Measurements from ENCODE around the gene CHSY3.

The CHSY3 gene

GRCh38 chr5:130155345-130156011 lies 251.2 kb downstream of the CHSY3 start:
- no peak for DNase-seq
- H3K4me3 Mint-ChIP-seq: no peak overlapping the region
- H3K4me1 Mint-ChIP-seq: no peaks in the 10 kb centered on the region
- H3K36me3 Mint-ChIP-seq (ENCODE audit: low read depth): no peaks in the 10 kb centered on the region
- H3K27me3 Mint-ChIP-seq (ENCODE audit: low read depth, poor library complexity): no peaks in the 10 kb centered on the region
- no peaks in the 10 kb centered on the region for H3K9me3 Mint-ChIP-seq
- TF ChIP-seq CTCF (IDR thresholded peaks at IDR 0.05): no peak
- H3K27ac Mint-ChIP-seq: no peak overlapping the region

DNA sequence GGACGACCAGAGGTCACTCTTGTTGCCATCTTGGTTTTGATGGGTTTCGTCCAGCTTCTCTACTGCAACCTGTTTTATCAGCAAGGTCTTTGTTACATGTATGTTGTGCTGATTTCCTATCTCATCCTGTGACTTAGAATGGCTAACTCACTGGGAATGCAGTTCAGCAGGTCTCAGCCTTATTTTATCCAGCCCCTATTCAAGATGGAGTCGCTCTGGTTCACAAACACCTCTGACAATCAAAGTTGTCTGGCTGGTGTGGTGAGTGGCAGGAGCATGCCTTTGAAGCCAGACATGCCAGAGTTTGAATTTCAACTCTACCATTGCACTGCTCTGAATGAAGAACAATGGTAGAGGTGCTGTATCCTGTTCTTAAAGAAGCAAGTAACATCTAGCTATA lies 253.8 kb downstream of the CHSY3 start:
- H3K27me3 Mint-ChIP-seq (ENCODE audit: low read depth, poor library complexity): no peaks in the 10 kb centered on the region
- H3K4me1 Mint-ChIP-seq: no peaks in the 10 kb centered on the region
- no peak overlapping the region for H3K27ac Mint-ChIP-seq
- H3K4me3 Mint-ChIP-seq: no peak overlapping the region
- no peaks in the 10 kb centered on the region for H3K36me3 Mint-ChIP-seq (ENCODE audit: low read depth)
- no peak for TF ChIP-seq CTCF (IDR thresholded peaks at IDR 0.05)
- H3K9me3 Mint-ChIP-seq: no peaks in the 10 kb centered on the region
- no peak for DNase-seq

GRCh38 chr5:130159968-130160367 lies 255.7 kb downstream of the CHSY3 start:
- H3K9me3 Mint-ChIP-seq: no peaks in the 10 kb centered on the region
- no peak for DNase-seq
- no peaks in the 10 kb centered on the region for H3K36me3 Mint-ChIP-seq (ENCODE audit: low read depth)
- peaks cover 12% of the 10 kb centered on the region for H3K4me1 Mint-ChIP-seq
- no peak overlapping the region for H3K27ac Mint-ChIP-seq
- no peak overlapping the region for H3K4me3 Mint-ChIP-seq
- TF ChIP-seq CTCF (IDR thresholded peaks at IDR 0.05): no peak
- H3K27me3 Mint-ChIP-seq (ENCODE audit: low read depth, poor library complexity): no peaks in the 10 kb centered on the region

DNA sequence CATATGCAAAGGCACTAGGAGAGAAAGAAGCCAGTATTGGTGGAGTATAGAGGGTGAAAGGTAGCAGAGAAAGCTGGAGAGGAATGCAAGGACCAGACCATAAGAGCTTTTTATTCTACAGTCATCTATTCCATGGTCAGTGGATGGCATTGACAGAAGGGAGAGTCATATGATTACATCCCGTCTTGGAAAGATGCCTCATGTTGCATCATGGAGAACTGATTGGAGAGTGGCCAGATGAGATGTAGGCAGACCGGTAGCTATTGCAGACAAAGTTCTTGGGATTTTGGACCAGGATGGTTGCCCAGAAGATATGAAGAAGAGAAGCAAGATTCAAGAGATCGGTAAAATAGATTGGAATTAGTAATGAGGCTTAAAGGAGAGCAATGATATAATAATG lies 260.7 kb downstream of the CHSY3 start:
- Mint-ChIP-seq H3K4me1 (peaks cover 21% of the 10 kb centered on the region), H3K27ac (no peak overlapping the region), H3K27me3 (ENCODE audit: low read depth, poor library complexity) (no peaks in the 10 kb centered on the region), H3K36me3 (ENCODE audit: low read depth) (no peaks in the 10 kb centered on the region), H3K4me3 (no peak overlapping the region), H3K9me3 (no peaks in the 10 kb centered on the region)
- DNase-seq: no peak
- no peak for TF ChIP-seq CTCF (IDR thresholded peaks at IDR 0.05)

GRCh38 chr5:130166839-130167490 lies 262.7 kb downstream of the CHSY3 start:
- Mint-ChIP-seq H3K4me1 (peaks cover 21% of the 10 kb centered on the region), H3K27me3 (ENCODE audit: low read depth, poor library complexity) (no peaks in the 10 kb centered on the region), H3K27ac (peak overlapping the region; percentile 41), H3K36me3 (ENCODE audit: low read depth) (no peaks in the 10 kb centered on the region), H3K9me3 (no peaks in the 10 kb centered on the region), H3K4me3 (no peak overlapping the region)
- TF ChIP-seq CTCF (IDR thresholded peaks at IDR 0.05): no peak
- DNase-seq: no peak

GRCh38 chr5:130168211-130168610 lies 263.9 kb downstream of the CHSY3 start:
- DNase-seq: no peak
- Mint-ChIP-seq H3K36me3 (ENCODE audit: low read depth) (no peaks in the 10 kb centered on the region), H3K9me3 (no peaks in the 10 kb centered on the region), H3K27me3 (ENCODE audit: low read depth, poor library complexity) (no peaks in the 10 kb centered on the region), H3K4me3 (no peak overlapping the region), H3K27ac (no peak overlapping the region), H3K4me1 (peaks cover 21% of the 10 kb centered on the region)
- TF ChIP-seq CTCF (IDR thresholded peaks at IDR 0.05): no peak
